GM21515 (cell line): ENCODE measurements around the gene NCOA3.
"Not testable (repeated sequence)": the region's sequence is repeated elsewhere in the genome, so short reads cannot be mapped to it uniquely, and the experiment has no call there.

ENCODE experiments used
- ATAC-seq: cut with Tn5 transposase; IDR thresholded peaks from one replicate; pipeline ENCODE4 v1.9.1; 2021; ENCODE audit not compliant: unreplicated experiment

Gene NCOA3

GRCh38 chr20:47595138-47595537 is 93.5 kb downstream of the NCOA3 start:
- not testable (repeated sequence) for ATAC-seq

DNA sequence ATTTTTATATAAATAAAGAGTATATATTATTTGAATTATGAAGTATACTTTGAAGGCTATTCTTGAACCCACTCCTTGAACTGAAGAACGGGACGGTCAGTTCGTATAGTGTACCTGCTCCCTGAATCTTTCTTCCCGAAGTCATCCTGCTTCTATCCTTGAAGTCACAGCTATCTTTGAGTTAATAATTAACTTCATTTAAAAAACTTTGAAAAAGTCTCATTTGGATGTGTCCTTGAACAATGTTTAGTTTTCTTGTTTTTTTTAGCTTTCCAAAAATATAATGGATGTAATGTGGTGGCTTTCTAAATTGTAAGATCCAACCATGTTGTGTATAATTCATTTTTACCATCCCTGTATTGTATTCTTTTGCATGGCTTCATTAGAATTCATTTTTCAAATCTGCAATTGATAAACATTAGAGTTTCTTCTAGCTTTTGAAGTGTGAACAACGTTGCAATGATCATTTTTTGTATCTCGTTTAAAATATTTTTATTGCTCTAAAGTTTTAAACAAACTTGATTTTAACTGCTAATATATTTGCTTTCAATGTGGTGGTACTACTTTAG is 94.4 kb downstream of the NCOA3 start:
- no peak for ATAC-seq

DNA sequence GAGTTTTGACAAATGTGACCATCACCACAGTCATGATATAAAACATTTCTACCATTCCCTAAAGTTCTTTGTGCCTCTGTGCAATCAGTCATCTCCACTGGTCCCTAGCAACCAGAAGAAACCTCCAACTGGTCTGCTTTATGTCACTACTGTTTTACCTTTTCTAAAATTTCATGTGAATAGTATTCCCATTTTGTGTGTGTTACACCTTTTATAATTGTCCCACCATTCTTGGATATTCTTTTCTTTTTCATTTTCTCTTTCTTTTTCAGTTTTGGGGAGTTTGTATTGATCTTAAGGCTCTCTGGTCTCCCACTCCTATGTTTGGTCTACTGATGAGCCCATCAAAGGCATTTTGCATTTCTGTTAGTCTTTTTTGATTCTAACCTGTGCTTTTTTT is 95.4 kb downstream of the NCOA3 start:
- no peak for ATAC-seq

DNA sequence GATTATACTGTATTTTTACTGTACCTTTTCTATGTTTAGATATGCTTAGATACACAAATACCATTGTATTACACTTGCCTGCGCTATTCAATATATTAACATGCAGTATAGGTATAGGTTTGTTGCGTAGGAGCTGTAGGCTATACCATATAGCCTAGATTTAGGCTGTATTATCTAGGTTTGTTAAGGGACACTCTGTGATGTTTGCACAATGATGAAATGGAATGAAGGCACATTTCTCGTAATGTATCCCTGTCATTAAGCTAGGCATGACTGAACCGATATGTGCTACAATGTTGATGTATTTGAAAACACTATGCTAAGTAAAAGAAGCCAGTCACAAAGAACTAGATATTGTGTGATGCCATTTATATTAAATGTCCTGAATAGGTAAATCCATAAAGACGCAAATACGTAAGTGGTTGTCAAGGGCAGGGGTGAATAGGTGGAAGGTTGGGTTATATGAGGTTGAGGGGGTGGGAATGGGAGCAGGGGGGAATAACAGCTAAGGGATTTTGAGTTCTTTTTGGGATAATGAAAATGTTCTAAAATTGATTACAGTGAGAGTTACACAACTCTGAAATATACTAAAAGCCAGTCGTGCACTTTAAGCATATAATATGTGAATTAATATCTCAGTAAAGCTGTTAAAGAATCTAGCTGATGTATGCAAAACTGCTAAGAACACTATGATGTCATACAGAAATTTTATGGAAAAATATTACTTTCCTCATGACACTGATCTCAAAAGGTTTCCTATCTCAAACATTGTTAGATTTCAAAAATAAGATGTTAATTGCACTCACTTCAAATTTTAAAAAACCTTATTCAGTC is 97.4 kb downstream of the NCOA3 start:
- ATAC-seq: no peak

DNA sequence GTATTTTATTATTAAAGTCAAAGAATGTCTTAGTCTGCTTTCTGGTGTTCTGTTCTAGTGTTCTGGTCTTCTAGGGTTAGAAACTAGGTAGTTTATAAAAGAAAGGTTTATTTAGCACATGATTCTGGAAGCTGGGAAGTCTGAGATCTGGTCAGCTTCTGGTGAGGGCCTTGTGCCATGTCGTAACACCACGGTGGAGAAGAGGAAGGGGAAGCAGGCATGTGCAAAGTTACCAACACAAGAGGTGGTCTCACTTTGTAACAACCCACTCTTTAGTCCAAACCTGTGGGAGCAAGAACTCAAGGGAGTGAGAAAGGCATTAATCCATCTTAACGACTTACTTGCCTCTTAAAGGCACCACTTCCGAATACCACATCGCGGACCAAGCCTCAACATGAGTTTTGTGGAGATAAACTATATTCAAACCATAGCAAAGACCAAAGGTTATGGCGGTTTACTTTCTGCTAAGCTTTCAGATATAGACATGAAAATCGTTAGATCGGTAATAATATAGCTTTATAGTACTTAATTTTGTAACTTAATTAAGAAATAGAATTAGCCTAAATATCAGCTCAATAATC is 99.4 kb downstream of the NCOA3 start:
- no peak for ATAC-seq

- ATAC-seq: no peak
Observed at GRCh38 chr20:47603260-47603659, 101.6 kb downstream of the NCOA3 start.

DNA sequence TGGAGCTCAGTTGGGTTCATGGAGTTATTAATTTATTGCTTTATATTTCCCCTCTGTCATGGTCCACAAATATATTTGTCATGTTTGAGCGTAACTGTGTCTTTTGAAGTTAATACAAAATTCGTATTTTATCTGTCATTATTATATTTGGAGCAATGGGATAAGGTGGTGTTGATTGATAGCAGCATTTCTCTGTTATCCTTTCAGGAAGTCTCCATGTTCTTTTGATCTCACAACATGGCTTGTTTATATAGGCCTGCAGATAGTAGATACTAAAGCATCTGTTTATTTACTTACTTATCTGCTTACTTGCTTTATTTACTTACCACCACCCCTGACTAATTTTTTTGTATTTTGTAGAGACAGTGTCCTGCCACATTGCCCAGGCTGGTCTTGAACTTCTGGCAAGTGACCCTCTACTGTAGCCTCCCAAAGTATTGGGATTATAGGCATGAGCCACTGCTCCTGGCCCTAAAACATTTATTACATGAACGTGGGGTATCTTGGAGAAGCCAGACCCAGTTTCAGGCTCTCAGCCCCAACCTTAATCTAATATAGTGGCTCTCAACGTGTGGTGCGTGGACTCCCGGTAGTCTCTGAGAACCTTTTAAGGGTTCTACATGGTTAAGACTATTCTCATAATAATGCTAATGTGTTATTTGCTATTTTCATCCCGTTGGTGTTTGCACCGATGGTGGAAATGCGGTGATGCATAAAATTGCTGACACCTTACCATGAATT is 104.2 kb downstream of the NCOA3 start:
- no peak for ATAC-seq

- no peak for ATAC-seq
Observed at GRCh38 chr20:47606414-47606982, 104.8 kb downstream of the NCOA3 start.

DNA sequence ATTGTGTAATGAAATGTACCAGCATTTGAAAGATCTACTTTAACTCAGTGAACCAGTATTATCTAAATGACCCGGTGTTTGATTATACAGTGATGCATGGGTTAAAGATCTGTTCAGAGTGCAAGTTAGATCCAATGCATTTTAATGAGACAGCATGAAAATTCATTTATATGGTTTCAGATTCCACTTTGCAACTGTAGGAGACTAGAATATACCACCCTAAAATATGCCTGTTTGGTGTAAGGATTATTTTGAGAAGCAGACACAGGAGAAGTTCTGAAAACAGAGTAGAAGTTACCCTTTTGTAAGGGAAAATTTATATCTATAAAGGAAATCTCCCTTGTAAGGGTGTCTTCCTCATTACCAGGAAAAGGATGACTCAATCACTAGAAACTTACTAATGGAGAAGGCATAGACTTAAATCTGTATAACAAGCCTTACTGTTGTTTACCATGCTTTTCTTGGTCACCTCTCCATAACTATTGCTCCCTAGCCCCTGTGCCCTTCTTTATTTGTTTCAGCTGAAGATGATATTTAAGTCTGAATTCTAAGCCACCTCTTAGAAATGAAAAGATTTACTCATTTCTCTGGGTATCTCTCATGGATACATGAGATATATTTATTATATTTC is 105.4 kb downstream of the NCOA3 start:
- no peak for ATAC-seq

DNA sequence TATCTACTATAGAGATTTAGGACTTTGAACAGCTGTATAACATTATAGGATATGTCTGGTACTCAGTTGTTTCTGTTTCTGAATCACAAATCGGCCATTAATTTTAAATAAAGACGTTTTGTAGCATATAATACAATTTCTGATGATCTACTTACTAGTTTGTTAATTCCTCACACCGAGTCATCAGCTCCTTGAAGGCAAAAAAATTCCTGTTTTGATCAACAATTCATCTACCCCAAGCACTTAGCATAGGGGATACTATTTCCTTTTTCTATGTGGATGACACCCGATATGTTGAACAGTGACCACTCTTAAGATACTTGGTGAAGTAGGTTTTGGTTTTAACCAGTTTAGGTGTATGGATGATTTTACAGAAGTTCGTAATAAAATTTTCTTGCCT is 107.3 kb downstream of the NCOA3 start:
- ATAC-seq: no peak

DNA sequence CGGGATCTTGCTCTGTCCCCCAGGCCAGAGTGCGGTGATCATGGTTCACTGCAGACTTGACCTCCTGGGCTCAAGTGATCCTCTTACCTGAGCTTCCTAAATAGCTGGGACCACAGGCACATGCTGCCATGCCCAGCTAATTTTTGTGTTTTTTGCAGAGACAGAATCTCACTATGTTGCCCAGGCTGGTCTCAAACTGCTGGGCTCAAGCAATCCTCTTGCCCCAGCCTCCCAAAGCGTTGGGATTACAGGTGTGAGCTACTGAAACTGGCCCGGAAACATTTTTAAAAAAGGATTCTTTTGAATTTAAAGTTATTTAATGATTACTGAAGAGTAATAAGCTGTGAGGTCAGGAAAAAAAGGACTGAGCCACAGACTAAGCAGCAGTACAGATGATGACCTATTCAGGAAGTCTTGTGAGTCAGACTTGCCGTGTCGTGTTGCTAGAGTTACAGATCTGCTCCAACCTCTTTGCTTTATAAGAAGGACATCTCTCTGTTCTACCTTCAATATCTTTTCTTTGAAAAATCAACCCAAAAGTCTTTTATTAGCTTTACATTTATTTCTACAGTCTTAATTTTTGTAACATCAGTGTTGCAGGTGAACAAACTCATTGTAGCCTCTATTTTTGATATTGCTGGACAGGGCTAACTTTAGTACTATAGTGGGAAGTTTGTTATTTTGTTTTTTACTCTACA is 108.7 kb downstream of the NCOA3 start:
- no peak for ATAC-seq

- no peak for ATAC-seq
Observed at GRCh38 chr20:47610945-47611250, 109.2 kb downstream of the NCOA3 start.

GRCh38 chr20:47611785-47612184 is 110.1 kb downstream of the NCOA3 start:
- ATAC-seq: no peak

DNA sequence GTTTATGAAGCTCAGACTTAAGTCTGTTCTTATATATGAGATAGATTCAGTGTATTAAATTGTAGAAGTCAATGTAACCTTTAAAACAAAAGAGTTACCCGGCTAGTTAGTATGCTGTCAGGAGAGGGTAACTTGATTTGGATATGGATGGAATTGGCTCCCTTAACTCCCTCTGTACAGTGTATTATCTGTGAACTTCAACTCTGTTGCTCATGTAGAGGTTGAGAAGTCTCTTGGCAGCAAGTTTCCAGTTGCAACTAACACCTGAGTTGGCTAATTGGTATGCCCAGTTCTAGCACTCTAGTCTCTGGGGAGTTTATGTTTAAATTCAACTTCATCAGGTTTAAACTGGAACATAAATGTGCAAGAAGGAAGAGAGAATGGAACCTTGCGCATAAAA is 111.0 kb downstream of the NCOA3 start:
- ATAC-seq: no peak

GRCh38 chr20:47614703-47615309 is 113.1 kb downstream of the NCOA3 start:
- ATAC-seq: no peak

GRCh38 chr20:47618479-47618878 is 116.8 kb downstream of the NCOA3 start:
- no peak for ATAC-seq

DNA sequence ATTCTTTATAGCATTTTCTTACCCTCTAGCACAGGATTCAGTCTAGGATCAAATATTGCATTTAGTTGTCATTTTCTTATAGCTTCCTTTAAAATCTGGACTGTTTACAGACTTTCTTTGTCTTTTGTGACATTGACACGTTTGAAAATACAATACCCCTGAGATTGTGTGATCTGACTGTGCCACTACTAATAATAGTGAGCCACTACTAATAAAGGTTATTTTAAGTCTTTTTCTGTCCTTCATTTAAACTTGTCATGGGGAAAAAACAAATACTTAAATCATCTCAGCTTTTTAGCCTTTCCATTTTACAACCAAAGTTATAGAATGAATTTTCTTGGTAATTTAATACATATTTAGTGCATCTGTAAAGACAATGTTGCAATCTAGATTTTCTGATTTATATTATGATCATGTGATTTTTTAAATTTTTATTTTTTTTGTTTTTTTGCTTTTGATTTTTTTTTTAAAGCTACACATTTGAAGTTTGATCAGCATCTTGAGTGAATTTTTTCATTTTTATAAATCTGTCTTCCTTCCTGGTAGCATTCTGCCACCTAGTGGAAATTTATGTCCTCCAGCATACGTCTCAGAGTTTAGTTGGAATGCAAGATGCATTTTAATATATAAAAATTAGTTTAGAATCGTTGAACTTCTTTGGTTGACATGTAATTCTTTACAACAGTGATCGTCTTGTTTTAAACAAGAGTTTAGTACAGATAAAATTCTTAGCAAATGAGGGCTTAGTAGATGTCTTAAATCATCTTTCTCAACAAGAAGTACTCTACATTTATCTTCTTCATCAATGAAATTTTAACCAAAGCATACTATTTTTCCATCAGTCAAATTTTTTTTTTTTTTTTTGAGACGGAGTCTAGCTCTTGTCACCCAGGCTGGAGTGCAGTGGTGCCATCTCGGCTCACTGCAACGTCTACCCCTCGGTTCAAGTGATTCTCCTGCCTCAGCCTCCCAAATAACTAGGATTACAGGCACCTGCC is 119.4 kb downstream of the NCOA3 start:
- ATAC-seq: no peak

- no peak for ATAC-seq
Observed at GRCh38 chr20:47622118-47622665, 120.5 kb downstream of the NCOA3 start.

DNA sequence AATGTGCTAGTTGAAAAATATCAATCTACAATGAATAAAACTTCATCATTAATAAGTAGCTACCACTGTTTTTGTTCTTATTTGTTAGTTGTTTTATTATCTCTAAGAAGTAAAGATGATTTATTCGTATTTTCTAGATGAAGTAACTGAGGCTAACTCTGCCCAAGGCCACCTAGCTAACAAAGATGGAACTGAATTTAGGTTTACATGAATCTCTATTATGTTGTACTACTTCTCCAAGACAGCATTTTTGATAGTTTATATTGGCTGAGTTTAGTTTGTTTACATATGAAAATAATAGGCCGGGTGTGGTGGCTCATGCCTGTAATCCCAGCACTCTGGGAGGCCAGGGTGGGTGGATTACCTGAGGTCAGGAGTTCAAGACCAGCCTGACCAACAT is 121.5 kb downstream of the NCOA3 start:
- no peak for ATAC-seq
